DMS153 treated with DMSO at 0.1 percent for 48 hours (cell line): ENCODE results near the gene EXOSC6.
"Not testable (repeated sequence)": the region's sequence is repeated elsewhere in the genome, so short reads cannot be mapped to it uniquely, and the experiment has no call there.

Source experiments
- DNase-seq: peaks from one replicate; lab custom pipeline; 2025; ENCODE audit not compliant: unreplicated experiment; lab: John Stamatoyannopoulos, UW

The EXOSC6 gene

DNA sequence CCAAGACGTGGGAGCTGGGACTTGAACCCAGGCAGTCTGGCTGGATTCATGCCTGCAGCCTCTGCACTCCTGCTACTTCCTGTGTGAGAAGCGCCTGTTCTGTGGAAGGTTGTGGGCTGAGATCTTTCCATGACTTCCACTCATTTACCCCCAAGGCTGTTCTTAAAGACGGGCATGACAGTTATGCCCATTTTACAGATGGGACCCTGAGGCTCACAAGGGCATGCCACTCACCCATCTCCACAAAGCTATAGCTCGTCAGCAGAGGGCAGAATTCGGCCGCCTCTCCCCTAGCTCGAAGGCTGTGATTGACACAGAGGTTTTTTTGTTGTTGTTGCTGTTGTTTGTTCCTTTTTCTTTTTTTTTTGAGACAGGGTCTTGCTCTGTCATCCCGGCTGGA lies 51.7 kb downstream of the EXOSC6 start:
- DNase-seq, result not testable (repeated sequence)

GRCh38 chr16:70199170-70199569 lies 52.6 kb downstream of the EXOSC6 start:
- DNase-seq, result not testable (repeated sequence)

DNA sequence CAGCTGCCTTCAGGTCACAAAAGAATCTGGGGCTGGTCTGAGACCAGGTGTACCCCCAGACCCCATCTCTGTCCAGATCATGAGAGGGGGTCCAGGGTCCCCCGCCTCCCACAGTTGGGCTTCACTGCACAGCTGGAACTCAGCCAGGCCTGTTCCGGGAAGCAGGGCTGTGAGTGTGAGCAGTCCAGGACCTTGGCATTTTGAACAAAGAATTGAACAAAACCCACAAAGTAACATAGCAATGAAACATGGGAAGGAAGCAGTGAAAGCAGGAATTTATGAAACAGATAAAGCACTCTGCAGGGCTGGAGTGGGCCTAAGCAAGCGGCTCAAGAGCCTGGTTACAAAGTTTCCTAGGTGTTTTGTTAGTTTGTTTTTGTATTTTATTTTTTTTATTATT lies 53.1 kb downstream of the EXOSC6 start:
- DNase-seq, result not testable (repeated sequence)

DNA sequence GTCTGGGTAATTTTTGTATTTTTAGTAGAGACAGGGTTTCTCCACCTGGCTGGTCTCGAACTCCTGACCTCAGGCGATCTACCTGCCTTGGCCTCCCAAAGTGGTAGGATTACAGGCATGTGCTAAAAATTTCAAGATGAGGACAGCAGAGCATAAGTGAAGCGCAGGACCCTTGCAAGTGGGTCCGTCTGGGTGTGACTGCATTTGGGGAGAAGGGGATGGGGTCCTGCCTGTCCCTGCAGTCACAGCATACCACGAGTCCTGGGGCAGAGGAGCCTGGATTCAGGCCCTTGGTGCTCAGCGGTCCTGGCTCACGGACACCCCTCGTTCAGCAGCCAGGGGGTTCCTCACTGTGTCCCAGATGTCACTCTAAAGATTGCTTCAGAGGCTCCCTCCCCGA lies 53.5 kb downstream of the EXOSC6 start:
- DNase-seq, result not testable (repeated sequence)

GRCh38 chr16:70197611-70198010 lies 54.1 kb downstream of the EXOSC6 start:
- DNase-seq, result not testable (repeated sequence)
